Esophagus (tissue), 2 donors: ENCODE measurements around the gene WNT2. TPM values are rescaled to one million over a fixed set of nuclear protein-coding genes. Genes with fewer than 3 reads are reported as not detected.
A peak's percentile ranks its signal among the peaks of the same experiment; 100 is the strongest.

ENCODE experiments used
- H3K27ac ChIP-seq, 2 donors: one replicate each; pipeline ENCODE4 v1.5.1; 2013; ENCODE audit warnings: low read depth in 2 of 2, mild to moderate bottlenecking in 2 of 2, inconsistent platforms in 1 of 2, low read length in 1 of 2, moderate library complexity in 1 of 2
- H3K27me3 ChIP-seq, 2 donors: one replicate each; pipeline ENCODE4 v1.6.1; 2013; ENCODE audit warnings: low read length in 2 of 2, control low read depth in 1 of 2, mild to moderate bottlenecking in 1 of 2; ENCODE audit not compliant: insufficient read depth in 2 of 2, control insufficient read depth in 1 of 2
- H3K36me3 ChIP-seq, 2 donors: one replicate each; pipeline ENCODE4 v1.6.1; 2013; ENCODE audit warnings: low read length in 1 of 2; ENCODE audit not compliant: control insufficient read depth in 2 of 2, insufficient read depth in 2 of 2
- H3K4me1 ChIP-seq, 2 donors: one replicate each; pipeline ENCODE4 v1.6.1; 2013; ENCODE audit warnings: low read length in 1 of 2; ENCODE audit not compliant: control insufficient read depth in 2 of 2, insufficient read depth in 2 of 2
- H3K4me3 ChIP-seq, 2 donors: one replicate each; pipeline ENCODE4 v1.5.1; 2013; ENCODE audit warnings: low read length in 2 of 2, mild to moderate bottlenecking in 2 of 2, low read depth in 1 of 2, moderate library complexity in 1 of 2
- H3K9me3 ChIP-seq, 2 donors: one replicate each; pipeline ENCODE4 v1.6.1; 2013; ENCODE audit warnings: mild to moderate bottlenecking in 2 of 2, low read depth in 1 of 2, low read length in 1 of 2, moderate library complexity in 1 of 2; ENCODE audit not compliant: control insufficient read depth in 2 of 2, insufficient read depth in 1 of 2
- WGBS, 2 donors: extraction: QIAGEN DNeasy Blood & Tissue Kit; methylation state at CpG; one replicate each; pipeline ENCODE4 v1.1.7; 2013; 5-methylcytosine and 5-hydroxymethylcytosine counted together
- polyA plus RNA-seq, 2 donors: library from polyadenylated mRNA; stranded (reverse); fragments of 200-250 nt; gene quantifications; one replicate each; pipeline ENCODE4 v1.2.3, GENCODE V29; 2013
- donor health status: healthy with polysubstance abuse.
- donor health status: Bipolar disorder and iron deficiency.

The WNT2 gene
- polyA plus RNA-seq, 2 donors, result 0.02 TPM; not detected in 1

GRCh38 chr7:117338020-117338419 lies 15.2 kb upstream of the WNT2 start:
- H3K36me3 ChIP-seq, result no peaks in the 10 kb centered on the region
- no peaks in the 10 kb centered on the region for H3K9me3 ChIP-seq
- no peaks in the 10 kb centered on the region for H3K4me1 ChIP-seq
- H3K27ac ChIP-seq, result no peak overlapping the region
- no peaks in the 10 kb centered on the region for H3K27me3 ChIP-seq
- H3K4me3 ChIP-seq, result no peak overlapping the region
- WGBS, 2 donors, result 83 to 85% methylated on average over 1 of the region's 1 CpG

- H3K9me3 ChIP-seq, result no peaks in the 10 kb centered on the region
- H3K36me3 ChIP-seq, result no peaks in the 10 kb centered on the region
- no peak overlapping the region for H3K27ac ChIP-seq
- H3K27me3 ChIP-seq, result no peaks in the 10 kb centered on the region
- H3K4me1 ChIP-seq, result no peaks in the 10 kb centered on the region
- no peak overlapping the region for H3K4me3 ChIP-seq
Measured at GRCh38 chr7:117333168-117333567, 10.3 kb upstream of the WNT2 start.

GRCh38 chr7:117332031-117332430 lies 9.2 kb upstream of the WNT2 start:
- Histone ChIP-seq H3K4me3 (no peak overlapping the region), H3K27me3 (no peaks in the 10 kb centered on the region), H3K36me3 (no peaks in the 10 kb centered on the region), H3K9me3 (no peaks in the 10 kb centered on the region), H3K27ac (no peak overlapping the region), H3K4me1 (no peaks in the 10 kb centered on the region)

- 48 to 61% methylated on average over 1 of the region's 1 CpG for WGBS, 2 donors
- no peak overlapping the region for H3K27ac ChIP-seq
- H3K36me3 ChIP-seq, result no peaks in the 10 kb centered on the region
- H3K27me3 ChIP-seq, result peaks cover 0 to 18% of the 10 kb centered on the region in 2 donors
- no peak overlapping the region for H3K4me3 ChIP-seq
- peaks cover 5 to 15% of the 10 kb centered on the region in 2 donors for H3K4me1 ChIP-seq
- H3K9me3 ChIP-seq, result no peaks in the 10 kb centered on the region
Measured at GRCh38 chr7:117325836-117326235, 3.0 kb upstream of the WNT2 start.

GRCh38 chr7:117324960-117325359 lies 2.1 kb upstream of the WNT2 start:
- WGBS, 2 donors, result 49 to 56% methylated on average over 4 of the region's 4 CpGs
- Histone ChIP-seq H3K27me3 (peaks cover 0 to 22% of the 10 kb centered on the region in 2 donors), H3K27ac (no peak overlapping the region), H3K9me3 (no peaks in the 10 kb centered on the region), H3K4me1 (peaks cover 5 to 15% of the 10 kb centered on the region in 2 donors), H3K4me3 (no peak overlapping the region), H3K36me3 (no peaks in the 10 kb centered on the region)

- peaks cover 5 to 15% of the 10 kb centered on the region in 2 donors for H3K4me1 ChIP-seq
- peaks cover 0 to 22% of the 10 kb centered on the region in 2 donors for H3K27me3 ChIP-seq
- 1 to 2% methylated on average over 62 to 67 of the region's 67 CpGs for WGBS, 2 donors
- H3K36me3 ChIP-seq, result no peaks in the 10 kb centered on the region
- no peak overlapping the region for H3K27ac ChIP-seq
- H3K9me3 ChIP-seq, result no peaks in the 10 kb centered on the region
- peak overlapping the region; percentile 24 to 30 for H3K4me3 ChIP-seq
Measured at GRCh38 chr7:117323851-117324711, 1.2 kb upstream of the WNT2 start.

GRCh38 chr7:117323305-117323850 lies 520 bp upstream of the WNT2 start:
- Histone ChIP-seq H3K36me3 (no peaks in the 10 kb centered on the region), H3K27ac (no peak overlapping the region), H3K9me3 (no peaks in the 10 kb centered on the region), H3K27me3 (peaks cover 0 to 22% of the 10 kb centered on the region in 2 donors), H3K4me3 (peak overlapping the region; percentile 12 to 31), H3K4me1 (peaks cover 5 to 15% of the 10 kb centered on the region in 2 donors)
- WGBS, 2 donors, result 1 to 2% methylated on average over 25 of the region's 25 CpGs

- no peak overlapping the region for H3K4me3 ChIP-seq
- peaks cover 5 to 15% of the 10 kb centered on the region in 2 donors for H3K4me1 ChIP-seq
- WGBS, 2 donors, result 90 to 91% methylated on average over 10 of the region's 10 CpGs
- H3K27ac ChIP-seq, result no peak overlapping the region
- no peaks in the 10 kb centered on the region for H3K36me3 ChIP-seq
- H3K27me3 ChIP-seq, result peaks cover 0 to 22% of the 10 kb centered on the region in 2 donors
- H3K9me3 ChIP-seq, result no peaks in the 10 kb centered on the region
Measured at GRCh38 chr7:117320523-117320922, 2.3 kb downstream of the WNT2 start.

- Histone ChIP-seq H3K4me1 (peaks cover 5 to 14% of the 10 kb centered on the region in 2 donors), H3K9me3 (no peaks in the 10 kb centered on the region), H3K4me3 (no peak overlapping the region), H3K27me3 (peaks cover 0 to 22% of the 10 kb centered on the region in 2 donors), H3K27ac (no peak overlapping the region), H3K36me3 (no peaks in the 10 kb centered on the region)
- 89 to 91% methylated on average over 3 of the region's 3 CpGs for WGBS, 2 donors
Measured at GRCh38 chr7:117319181-117319580, 3.7 kb downstream of the WNT2 start.

- no peak overlapping the region for H3K27ac ChIP-seq
- no peaks in the 10 kb centered on the region for H3K36me3 ChIP-seq
- H3K9me3 ChIP-seq, result no peaks in the 10 kb centered on the region
- H3K4me1 ChIP-seq, result no peaks in the 10 kb centered on the region
- H3K27me3 ChIP-seq, result no peaks in the 10 kb centered on the region
- no peak overlapping the region for H3K4me3 ChIP-seq
Measured at GRCh38 chr7:117313582-117313981, 9.3 kb downstream of the WNT2 start.
